Measurements from ENCODE around the gene RAB11A.
A peak's percentile ranks its signal among the peaks of the same experiment; 100 is the strongest.

RAB11A gene

GRCh38 chr15:65869126-65869953 lies at the start of gene RAB11A:
Gene RAB11A (plus strand): TSS chr15:65869491. CDS start chr15:65869586, 95 bp downstream.
- DNase-seq: peak; percentile 49

- no peak for DNase-seq
Measured at GRCh38 chr15:65819563-65819960, 49.7 kb upstream of the RAB11A start.

- no peak for DNase-seq
Measured at GRCh38 chr15:65821070-65821469, 48.2 kb upstream of the RAB11A start.

- DNase-seq: no peak
Measured at GRCh38 chr15:65822316-65822715, 47.0 kb upstream of the RAB11A start.

- DNase-seq: no peak
Measured at GRCh38 chr15:65824031-65824743, 45.1 kb upstream of the RAB11A start.

GRCh38 chr15:65824941-65825544 lies 44.2 kb upstream of the RAB11A start:
- no peak for DNase-seq

GRCh38 chr15:65827065-65827464 lies 42.2 kb upstream of the RAB11A start:
- no peak for DNase-seq

GRCh38 chr15:65828585-65828984 lies 40.7 kb upstream of the RAB11A start:
- no peak for DNase-seq

GRCh38 chr15:65829130-65829764 lies 40.0 kb upstream of the RAB11A start:
- DNase-seq: no peak

- peak; percentile 94 for DNase-seq
Measured at GRCh38 chr15:65832549-65833364, 36.5 kb upstream of the RAB11A start.

- no peak for DNase-seq
Measured at GRCh38 chr15:65833501-65834205, 35.6 kb upstream of the RAB11A start.

GRCh38 chr15:65834603-65835282 lies 34.5 kb upstream of the RAB11A start:
- no peak for DNase-seq

- no peak for DNase-seq
Measured at GRCh38 chr15:65835447-65835846, 33.8 kb upstream of the RAB11A start.

- DNase-seq: no peak
Measured at GRCh38 chr15:65836665-65837064, 32.6 kb upstream of the RAB11A start.

GRCh38 chr15:65837301-65838294 lies 31.7 kb upstream of the RAB11A start:
- DNase-seq: no peak

- DNase-seq: no peak
Measured at GRCh38 chr15:65839354-65839901, 29.9 kb upstream of the RAB11A start.

GRCh38 chr15:65839985-65840384 lies 29.3 kb upstream of the RAB11A start:
- no peak for DNase-seq

- no peak for DNase-seq
Measured at GRCh38 chr15:65841121-65841930, 28.0 kb upstream of the RAB11A start.

All from NCI-H187 treated with DMSO at 0.1 percent for 48 hours (cell line).